Fibroblast of skin of right quadriceps (primary cell): ENCODE results near the gene AP3B2.
"Not testable (repeated sequence)": the region's sequence is repeated elsewhere in the genome, so short reads cannot be mapped to it uniquely, and the experiment has no call there.

Experiments used
- DNase-seq: peaks from one replicate; pipeline ENCODE4 v3.0.0-alpha.2; 2013

The AP3B2 gene, protein sequence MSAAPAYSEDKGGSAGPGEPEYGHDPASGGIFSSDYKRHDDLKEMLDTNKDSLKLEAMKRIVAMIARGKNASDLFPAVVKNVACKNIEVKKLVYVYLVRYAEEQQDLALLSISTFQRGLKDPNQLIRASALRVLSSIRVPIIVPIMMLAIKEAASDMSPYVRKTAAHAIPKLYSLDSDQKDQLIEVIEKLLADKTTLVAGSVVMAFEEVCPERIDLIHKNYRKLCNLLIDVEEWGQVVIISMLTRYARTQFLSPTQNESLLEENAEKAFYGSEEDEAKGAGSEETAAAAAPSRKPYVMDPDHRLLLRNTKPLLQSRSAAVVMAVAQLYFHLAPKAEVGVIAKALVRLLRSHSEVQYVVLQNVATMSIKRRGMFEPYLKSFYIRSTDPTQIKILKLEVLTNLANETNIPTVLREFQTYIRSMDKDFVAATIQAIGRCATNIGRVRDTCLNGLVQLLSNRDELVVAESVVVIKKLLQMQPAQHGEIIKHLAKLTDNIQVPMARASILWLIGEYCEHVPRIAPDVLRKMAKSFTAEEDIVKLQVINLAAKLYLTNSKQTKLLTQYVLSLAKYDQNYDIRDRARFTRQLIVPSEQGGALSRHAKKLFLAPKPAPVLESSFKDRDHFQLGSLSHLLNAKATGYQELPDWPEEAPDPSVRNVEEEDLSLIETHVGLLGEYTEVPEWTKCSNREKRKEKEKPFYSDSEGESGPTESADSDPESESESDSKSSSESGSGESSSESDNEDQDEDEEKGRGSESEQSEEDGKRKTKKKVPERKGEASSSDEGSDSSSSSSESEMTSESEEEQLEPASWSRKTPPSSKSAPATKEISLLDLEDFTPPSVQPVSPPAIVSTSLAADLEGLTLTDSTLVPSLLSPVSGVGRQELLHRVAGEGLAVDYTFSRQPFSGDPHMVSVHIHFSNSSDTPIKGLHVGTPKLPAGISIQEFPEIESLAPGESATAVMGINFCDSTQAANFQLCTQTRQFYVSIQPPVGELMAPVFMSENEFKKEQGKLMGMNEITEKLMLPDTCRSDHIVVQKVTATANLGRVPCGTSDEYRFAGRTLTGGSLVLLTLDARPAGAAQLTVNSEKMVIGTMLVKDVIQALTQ

DNA sequence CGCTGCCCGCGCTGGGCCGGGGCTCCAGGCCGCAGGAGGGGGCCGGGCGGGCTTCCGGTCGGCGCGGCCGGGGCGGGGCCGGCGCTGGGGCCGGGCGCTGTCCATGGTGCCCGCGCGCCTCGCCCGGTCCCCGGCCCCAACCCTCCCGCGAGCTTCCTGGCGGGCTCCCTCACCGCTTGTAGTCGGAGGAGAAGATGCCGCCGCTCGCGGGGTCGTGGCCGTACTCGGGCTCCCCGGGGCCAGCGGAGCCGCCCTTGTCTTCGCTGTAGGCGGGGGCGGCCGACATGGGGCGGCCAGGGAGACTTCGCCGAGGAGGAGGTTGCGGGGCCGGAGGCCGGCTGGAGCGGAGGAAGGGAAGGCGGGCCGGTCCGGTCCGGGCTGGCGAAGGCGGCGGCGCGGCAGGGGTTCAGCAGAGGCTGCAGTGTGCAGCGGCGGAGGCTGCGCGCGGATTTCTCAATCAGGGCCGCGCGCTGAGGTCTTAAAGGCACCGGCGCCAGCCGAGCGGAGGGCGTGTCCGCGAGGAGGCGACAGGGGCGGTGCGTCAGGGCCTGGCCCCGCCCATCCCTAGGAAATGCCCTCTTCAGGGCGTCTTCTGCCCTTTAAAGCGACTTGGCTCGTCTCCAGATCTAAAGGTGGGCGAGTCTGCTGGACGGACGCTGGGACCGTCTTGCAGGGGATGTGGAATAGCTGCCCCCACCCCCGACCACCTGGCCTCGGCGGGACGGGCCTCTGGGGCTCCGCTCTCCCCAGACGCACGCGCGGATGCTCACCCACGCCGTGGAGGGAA, at the start of gene AP3B2:
Gene AP3B2, minus strand, starts transcription at position 455 of the 787 bp plus-strand sequence. Its CDS starts 169 bp downstream, at position 286.
- DNase-seq: peak; percentile 68

GRCh38 chr15:82751308-82751707, 41.6 kb upstream of the AP3B2 start:
- DNase-seq: no peak

GRCh38 chr15:82750831-82751180, 41.1 kb upstream of the AP3B2 start:
- DNase-seq: no peak

DNA sequence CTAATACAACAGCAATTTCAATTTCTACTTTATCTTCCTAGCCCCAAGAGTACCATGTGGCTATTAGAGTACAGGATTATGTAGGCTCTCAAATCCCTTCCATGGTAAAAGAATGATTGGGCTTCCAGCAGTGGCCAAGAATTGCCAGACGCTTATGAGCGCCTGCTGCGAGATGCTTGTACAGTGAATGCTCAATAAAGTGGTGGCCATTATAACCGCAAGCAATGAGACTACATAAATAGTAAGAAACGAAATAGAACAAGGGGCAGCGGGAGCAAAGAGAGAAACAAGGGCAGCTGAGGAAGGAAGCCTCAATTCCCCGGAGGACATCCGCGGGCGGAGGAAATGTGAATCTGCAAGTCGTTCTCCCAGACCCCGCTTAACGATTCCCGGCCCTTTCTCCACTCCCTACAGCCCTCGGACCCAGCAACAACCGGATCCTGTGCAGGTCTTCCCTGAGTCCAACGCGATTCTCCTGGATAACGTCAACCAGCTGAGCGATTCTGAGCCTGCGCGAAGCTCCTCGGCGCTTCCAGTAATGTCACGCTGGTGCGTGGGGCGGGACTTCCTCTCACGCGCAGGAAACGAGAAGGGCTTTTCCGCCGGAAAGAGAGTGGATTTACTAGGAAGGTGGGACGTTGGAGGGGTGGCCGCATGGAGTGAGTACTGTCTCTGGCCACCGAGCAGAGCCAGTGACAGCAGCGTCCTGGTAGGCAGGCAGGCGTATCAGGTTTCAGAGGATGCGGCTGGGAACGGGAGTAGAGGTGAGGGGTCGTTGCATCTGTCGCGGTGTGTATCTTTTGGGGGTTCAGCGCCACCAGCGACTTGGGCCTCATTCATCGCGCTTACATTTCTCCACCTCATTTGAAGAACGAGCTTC, 40.5 kb upstream of the AP3B2 start:
- peak; percentile 93 for DNase-seq

DNA sequence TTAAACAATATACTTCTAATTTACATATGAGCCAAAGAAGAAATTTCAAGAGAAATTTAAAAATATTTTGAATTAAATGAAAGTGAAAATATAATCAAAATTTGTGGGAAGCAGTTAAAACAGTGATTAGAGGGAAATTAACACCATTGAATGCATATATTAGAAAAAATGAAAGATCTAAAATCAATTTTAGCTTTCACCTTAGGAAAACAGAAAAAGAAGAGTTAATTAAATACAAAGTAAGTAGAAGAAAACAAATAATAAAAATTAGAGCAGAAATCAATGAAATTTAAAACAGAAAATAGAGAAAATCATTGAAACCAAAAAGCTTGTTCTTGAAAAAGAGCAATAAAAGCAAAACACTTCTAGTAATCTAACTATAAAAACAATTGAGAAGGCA, 38.6 kb upstream of the AP3B2 start:
- no peak for DNase-seq

DNA sequence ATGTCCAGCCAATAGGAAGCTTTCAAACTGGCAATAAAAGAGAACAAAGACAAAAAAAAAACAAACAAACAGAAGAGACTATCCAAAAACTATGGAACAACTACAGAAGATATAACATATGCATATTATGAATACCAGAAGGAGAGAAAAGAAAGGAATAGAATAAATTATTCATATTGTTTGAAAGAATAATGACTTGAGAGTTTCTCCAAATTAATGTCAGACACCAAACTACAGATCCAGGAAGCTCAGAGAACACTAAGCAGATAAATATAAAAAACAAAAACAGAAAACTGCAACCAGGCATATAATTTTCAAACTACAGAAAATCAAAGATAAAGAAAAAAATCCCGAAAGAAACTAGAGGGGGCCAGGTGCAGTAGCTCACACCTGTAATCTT, 34.1 kb upstream of the AP3B2 start:
- DNase-seq: no peak

GRCh38 chr15:82742134-82742533, 32.5 kb upstream of the AP3B2 start:
- no peak for DNase-seq

DNA sequence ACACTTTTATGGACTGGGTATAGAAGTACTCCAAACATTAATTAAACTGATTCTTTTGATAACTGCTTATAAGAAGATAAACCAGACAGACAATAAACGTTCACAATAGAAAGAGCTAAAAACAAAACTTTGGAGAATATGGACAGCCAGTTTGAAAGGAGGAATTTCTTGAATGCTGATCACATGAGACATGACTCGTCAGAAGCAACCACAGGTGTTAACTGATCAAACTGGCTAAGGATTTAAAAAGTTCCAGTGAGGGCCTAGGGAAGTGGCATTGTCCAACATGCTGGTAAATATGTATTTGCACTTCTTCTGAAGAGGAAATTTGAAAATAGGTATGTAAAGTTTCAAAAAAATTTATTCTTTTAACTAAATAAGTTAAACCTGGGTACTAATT, 29.4 kb upstream of the AP3B2 start:
- DNase-seq: no peak

- peak; percentile 11 for DNase-seq
These were observed 28.3 kb upstream of the AP3B2 start for GRCh38 chr15:82737975-82738374.

GRCh38 chr15:82731527-82731926, 21.9 kb upstream of the AP3B2 start:
- DNase-seq: no peak

GRCh38 chr15:82730022-82730530, 20.4 kb upstream of the AP3B2 start:
- no peak for DNase-seq

DNA sequence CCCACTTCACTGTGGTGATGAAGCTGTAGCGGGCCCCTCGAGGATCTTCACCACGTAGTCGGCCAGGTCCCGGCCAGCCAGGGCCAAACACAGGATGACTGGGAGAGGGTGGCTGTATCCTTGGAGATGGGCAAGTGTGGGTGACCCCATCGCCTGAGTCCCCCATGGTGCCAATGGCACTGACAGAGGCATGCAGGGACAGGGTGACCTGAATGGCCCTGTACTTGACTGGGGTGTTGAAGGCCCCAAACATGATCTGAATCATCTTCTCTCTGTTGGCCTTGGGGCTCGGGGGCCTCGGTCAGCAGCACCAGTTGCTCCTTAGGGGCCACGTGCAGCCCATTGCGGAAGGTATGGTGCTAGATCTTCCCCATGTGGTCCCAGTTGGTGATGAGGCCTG, 17.1 kb upstream of the AP3B2 start:
- no peak for DNase-seq

- no peak for DNase-seq
These were observed 5.3 kb upstream of the AP3B2 start for GRCh38 chr15:82715003-82715402.

DNA sequence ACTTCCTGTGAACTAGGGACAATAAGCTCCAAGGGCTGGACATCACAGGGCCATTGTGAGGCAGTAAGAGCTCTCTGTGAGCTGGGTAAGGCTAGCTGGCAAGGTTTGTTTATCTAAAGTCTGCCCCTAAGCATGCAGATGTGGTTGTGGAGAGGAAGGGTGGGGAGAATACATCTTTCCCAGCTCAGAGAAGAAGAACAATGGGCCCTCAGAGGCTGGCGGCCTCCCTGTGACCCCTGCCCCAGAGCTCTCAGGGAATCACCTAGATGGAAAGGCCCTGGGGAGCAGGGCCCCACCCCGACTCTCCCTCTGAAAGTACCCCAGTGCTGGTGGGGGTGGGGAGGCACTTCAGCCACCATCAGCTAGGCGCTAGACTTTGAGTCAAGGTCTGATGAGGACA, 4.3 kb upstream of the AP3B2 start:
- DNase-seq: no peak

- no peak for DNase-seq
These were observed 2.4 kb upstream of the AP3B2 start for GRCh38 chr15:82712036-82712435.

GRCh38 chr15:82710926-82711490, 1.3 kb upstream of the AP3B2 start:
- no peak for DNase-seq

- DNase-seq: no peak
These were observed 507 bp upstream of the AP3B2 start for GRCh38 chr15:82710208-82710555.

GRCh38 chr15:82709081-82709420, 624 bp downstream of the AP3B2 start:
- DNase-seq: peak; percentile 29

DNA sequence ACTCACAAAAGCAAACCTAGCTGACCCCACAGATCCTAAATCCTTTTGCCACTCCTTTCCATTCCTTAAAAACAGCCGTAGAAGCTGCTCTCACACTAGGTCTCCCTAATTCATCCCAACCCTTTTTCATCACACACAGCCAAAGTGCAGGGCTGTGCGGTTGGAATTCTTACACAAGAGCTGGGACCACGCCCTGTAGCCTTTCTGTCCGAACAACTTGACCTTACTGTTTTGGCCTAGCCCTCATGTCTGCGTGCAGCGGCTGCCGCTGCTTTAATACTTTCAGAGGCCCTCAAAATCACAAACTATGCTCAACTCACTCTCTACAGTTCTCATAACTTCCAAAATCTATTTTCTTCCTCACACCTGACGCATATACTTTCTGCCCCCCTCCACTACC, 3.8 kb downstream of the AP3B2 start:
- DNase-seq: not testable (repeated sequence)

DNA sequence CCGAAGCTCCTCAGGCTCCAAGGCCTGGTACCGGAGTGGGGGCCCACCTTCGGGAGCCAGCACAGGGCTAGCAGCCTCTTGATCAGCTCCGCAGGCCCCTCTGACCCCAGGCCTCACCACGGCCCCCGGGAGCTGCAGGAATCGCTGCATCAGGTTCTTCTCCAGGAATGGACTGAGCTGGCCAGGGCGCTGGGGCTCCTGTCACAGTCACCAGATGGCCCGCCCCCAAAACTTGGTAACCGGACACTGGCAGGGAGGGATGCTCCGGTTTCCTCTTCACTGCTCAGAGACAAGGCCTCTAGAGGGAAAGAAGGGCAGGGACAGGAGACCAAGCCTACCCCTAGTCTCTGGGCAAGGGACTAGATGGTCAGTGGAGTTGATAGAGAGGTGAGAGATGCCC, 9.9 kb downstream of the AP3B2 start:
- no peak for DNase-seq

DNA sequence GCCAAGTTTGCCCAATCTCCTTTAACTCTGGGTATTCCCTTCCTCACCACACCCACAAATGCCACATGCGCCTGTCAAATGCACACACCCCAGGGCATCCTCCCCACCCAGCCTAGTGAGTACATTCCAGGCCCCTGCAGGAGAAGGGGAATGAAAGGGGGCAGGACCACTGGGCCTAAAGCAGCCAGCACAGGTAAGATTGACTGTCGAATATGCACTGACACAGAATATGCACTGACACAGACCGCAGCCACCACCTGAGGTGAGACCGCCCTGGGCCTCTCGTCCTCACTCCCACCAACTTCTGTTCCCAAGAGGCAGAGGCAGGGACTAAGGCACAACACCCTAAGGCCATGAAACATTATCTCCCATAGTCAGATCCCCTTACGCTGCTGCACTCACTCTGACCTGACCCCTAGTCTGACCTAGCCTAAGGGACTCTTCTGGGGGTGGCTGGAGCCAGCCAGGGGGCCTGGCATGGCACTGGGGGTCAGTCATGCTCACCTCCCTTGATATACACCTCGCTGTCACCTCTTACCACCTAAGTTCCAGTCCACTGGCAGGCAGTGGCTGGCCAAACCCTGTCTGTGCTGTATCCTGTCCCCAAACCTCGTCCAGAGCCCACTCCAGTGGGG, 10.8 kb downstream of the AP3B2 start:
- DNase-seq: no peak
